ENCODE measurements around the gene CROCC.

DNA sequence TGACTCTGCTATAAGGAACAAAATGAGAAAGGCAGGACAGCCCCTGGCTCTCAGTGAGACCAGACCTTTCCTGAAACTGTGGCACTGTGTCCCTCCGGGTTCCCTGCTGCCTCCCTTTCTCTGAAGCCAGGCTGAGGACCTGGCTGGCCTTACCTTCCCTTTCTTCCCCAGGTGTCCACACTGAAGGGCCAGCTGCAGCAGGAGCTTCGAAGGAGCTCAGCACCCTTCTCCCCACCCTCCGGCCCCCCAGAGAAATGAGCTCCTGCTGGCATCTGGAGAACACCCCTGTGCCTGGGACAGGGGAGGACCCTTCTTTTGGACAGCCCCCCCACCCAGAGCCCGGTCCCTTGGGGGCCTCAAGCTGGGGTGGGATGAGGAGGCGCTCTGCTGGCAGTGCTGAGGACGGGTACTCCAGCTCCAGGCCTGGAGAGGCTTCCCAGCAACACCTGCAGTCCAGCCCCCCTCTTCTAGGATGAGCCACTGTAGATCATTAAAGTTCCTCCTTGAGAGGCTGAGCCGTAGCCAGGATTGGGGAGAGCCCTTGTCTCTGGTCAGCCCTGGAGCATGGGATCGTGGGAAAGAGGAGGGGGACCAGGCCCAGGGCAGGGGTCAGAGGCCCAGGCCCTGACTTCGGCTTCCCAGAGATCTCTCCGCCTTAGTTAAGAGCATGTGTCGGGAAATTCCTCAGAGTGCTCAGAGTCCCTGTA is 50.6 kb downstream of the CROCC start:
- TF ChIP-seq, protein P1, sequence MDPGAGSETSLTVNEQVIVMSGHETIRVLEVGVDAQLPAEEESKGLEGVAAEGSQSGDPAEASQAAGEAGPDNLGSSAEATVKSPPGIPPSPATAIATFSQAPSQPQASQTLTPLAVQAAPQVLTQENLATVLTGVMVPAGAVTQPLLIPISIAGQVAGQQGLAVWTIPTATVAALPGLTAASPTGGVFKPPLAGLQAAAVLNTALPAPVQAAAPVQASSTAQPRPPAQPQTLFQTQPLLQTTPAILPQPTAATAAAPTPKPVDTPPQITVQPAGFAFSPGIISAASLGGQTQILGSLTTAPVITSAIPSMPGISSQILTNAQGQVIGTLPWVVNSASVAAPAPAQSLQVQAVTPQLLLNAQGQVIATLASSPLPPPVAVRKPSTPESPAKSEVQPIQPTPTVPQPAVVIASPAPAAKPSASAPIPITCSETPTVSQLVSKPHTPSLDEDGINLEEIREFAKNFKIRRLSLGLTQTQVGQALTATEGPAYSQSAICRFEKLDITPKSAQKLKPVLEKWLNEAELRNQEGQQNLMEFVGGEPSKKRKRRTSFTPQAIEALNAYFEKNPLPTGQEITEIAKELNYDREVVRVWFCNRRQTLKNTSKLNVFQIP (CRISPR knock-in tag; IDR thresholded peaks at IDR 0.05; ENCODE audit: borderline replicate concordance, low read depth) = no peak
- TF ChIP-seq ZC3H10 (CRISPR knock-in tag; IDR thresholded peaks at IDR 0.05) = no peak
- TF ChIP-seq ARNTL (CRISPR knock-in tag; IDR thresholded peaks at IDR 0.05; ENCODE audit: borderline replicate concordance, low read depth) = no peak
- TF ChIP-seq ZFP30 (CRISPR knock-in tag; IDR thresholded peaks at IDR 0.05) = no peak
- no peak for TF ChIP-seq RARB (CRISPR knock-in tag; IDR thresholded peaks at IDR 0.05)
- TF ChIP-seq ZNF565 (CRISPR knock-in tag; conservative IDR thresholded peaks at IDR 0.05; ENCODE audit: low read depth) = no peak
- no peak for TF ChIP-seq ZNF70 (CRISPR knock-in tag; IDR thresholded peaks at IDR 0.05)
- TF ChIP-seq BACH2 (CRISPR knock-in tag; IDR thresholded peaks at IDR 0.05; ENCODE audit: borderline replicate concordance) = no peak
- TF ChIP-seq, protein P2, sequence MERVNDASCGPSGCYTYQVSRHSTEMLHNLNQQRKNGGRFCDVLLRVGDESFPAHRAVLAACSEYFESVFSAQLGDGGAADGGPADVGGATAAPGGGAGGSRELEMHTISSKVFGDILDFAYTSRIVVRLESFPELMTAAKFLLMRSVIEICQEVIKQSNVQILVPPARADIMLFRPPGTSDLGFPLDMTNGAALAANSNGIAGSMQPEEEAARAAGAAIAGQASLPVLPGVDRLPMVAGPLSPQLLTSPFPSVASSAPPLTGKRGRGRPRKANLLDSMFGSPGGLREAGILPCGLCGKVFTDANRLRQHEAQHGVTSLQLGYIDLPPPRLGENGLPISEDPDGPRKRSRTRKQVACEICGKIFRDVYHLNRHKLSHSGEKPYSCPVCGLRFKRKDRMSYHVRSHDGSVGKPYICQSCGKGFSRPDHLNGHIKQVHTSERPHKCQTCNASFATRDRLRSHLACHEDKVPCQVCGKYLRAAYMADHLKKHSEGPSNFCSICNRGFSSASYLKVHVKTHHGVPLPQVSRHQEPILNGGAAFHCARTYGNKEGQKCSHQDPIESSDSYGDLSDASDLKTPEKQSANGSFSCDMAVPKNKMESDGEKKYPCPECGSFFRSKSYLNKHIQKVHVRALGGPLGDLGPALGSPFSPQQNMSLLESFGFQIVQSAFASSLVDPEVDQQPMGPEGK (CRISPR knock-in tag; IDR thresholded peaks at IDR 0.05; ENCODE audit: borderline replicate concordance) = no peak
- no peak for TF ChIP-seq CSDC2 (CRISPR knock-in tag; IDR thresholded peaks at IDR 0.05)
- no peak for TF ChIP-seq ISL1 (CRISPR knock-in tag; IDR thresholded peaks at IDR 0.05)
- TF ChIP-seq, protein P3, sequence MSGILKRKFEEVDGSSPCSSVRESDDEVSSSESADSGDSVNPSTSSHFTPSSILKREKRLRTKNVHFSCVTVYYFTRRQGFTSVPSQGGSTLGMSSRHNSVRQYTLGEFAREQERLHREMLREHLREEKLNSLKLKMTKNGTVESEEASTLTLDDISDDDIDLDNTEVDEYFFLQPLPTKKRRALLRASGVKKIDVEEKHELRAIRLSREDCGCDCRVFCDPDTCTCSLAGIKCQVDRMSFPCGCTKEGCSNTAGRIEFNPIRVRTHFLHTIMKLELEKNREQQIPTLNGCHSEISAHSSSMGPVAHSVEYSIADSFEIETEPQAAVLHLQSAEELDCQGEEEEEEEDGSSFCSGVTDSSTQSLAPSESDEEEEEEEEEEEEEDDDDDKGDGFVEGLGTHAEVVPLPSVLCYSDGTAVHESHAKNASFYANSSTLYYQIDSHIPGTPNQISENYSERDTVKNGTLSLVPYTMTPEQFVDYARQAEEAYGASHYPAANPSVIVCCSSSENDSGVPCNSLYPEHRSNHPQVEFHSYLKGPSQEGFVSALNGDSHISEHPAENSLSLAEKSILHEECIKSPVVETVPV (CRISPR knock-in tag; IDR thresholded peaks at IDR 0.05) = no peak
- no peak for TF ChIP-seq ESRRG (CRISPR knock-in tag; IDR thresholded peaks at IDR 0.05)
- TF ChIP-seq TCF4 (CRISPR knock-in tag; IDR thresholded peaks at IDR 0.05; ENCODE audit: borderline replicate concordance) = no peak

Measured in SK-N-SH treated with all-trans-retinoic acid at 6 μM for 48 hours (cell line).